ENCODE measurements around the gene EXOSC5. TPM values are rescaled to one million over a fixed set of nuclear protein-coding genes. Genes with fewer than 3 reads are reported as not detected.

EXOSC5 gene
- total and polyA plus RNA-seq, 2 of the 4 experiments (the other 2 are of a cell fraction), result 19.0 to 25.2 TPM

DNA sequence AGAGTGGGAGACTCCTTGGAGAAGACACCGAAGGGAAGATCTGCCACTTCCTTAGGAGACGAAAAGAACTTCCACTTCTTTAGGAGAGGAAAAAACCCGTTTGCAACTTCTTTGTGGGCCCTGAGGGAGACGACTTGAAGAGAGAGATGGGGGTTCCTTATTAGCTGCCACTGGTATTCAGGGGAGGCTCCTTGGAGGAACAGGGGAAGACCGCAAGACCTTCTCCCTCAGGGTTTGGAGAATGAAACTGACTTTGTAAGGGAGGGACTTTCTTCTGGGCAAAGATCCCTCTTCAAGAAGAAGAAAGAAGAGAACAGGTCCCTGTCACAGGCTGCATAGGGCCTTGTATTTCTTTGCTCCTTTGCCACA lies 875 bp upstream of the EXOSC5 start:
- Histone ChIP-seq H2BK20ac (ENCODE audit: low read depth, low read length) (no peak overlapping the region), H3K27me3 (ENCODE audit: control insufficient read depth, insufficient read depth, low read length) (no peaks in the 10 kb centered on the region), H3K36me3 (ENCODE audit: control insufficient read depth, insufficient read depth, low read length) (0 out of 2 replicates have a peak, but pooled peaks cover 3% of the 10 kb centered on the region), H2BK15ac (ENCODE audit: low read depth, low read length) (no peak overlapping the region), H2AK5ac (ENCODE audit: low read depth, low read length) (no peak overlapping the region), H2BK120ac (ENCODE audit: low read depth, low read length) (no peak overlapping the region), H3K56ac (ENCODE audit: extremely low read depth, insufficient read depth, low read length) (peak overlapping the region; percentile 62), H3K4me3 (ENCODE audit: insufficient read depth, low read depth, low read length) (peak overlapping the region; percentile 79), H4K20me1 (ENCODE audit: insufficient read depth, low read length) (no peaks in the 10 kb centered on the region), H3K9ac (ENCODE audit: low read depth, low read length) (peak overlapping the region; percentile 81), H2AK9ac (replicated peaks; ENCODE audit: low read depth, low read length, poor library complexity) (peak overlapping the region; percentile 87), H2AFZ (replicated peaks; ENCODE audit: low read length, poor library complexity) (peak overlapping the region; percentile 89), H3K9me3 (ENCODE audit: control insufficient read depth, insufficient read depth, low read length) (no peaks in the 10 kb centered on the region), H3K14ac (replicated peaks; ENCODE audit: low read depth, low read length) (peak overlapping the region; percentile 69), H3K4me2 (ENCODE audit: low read depth, low read length) (peak overlapping the region; percentile 94), H3K4ac (ENCODE audit: low read depth, low read length) (peak overlapping the region; percentile 54; the same call in 1 of the 2 replicates), H3K27ac (ENCODE audit: insufficient read depth, low read length) (peak overlapping the region; percentile 70), H3K23ac (ENCODE audit: low read depth, low read length) (no peak overlapping the region), H3K18ac (ENCODE audit: low read depth, low read length) (no peak overlapping the region), H4K91ac (ENCODE audit: insufficient read depth, low read depth, low read length) (no peak overlapping the region), H4K5ac (ENCODE audit: low read depth, low read length) (peak overlapping the region; percentile 71), H3K4me1 (ENCODE audit: control insufficient read depth, insufficient read depth, low read length) (peaks cover 4% of the 10 kb centered on the region; the same call in 1 of the 2 replicates), H2BK5ac (ENCODE audit: low read depth, low read length, poor library complexity, severe bottlenecking) (peak overlapping the region; percentile 93), H3K9me1 (ENCODE audit: insufficient read depth, low read length) (peaks cover 9% of the 10 kb centered on the region; the same call in 1 of the 2 replicates), H4K8ac (ENCODE audit: low read depth in 2 of 2, low read length in 2 of 2) (peak overlapping the region; percentile 59 to 74; a peak in 3 of 4 replicates), H3K79me1 (ENCODE audit: low read depth in 1 of 2, low read length in 2 of 2) (peaks cover 18 to 30% of the 10 kb centered on the region in 2 experiments)
- in situ Hi-C loops (cut with MboI; ENCODE audit: low sequenced_read_pairs), result no loop called here
- intact Hi-C loops (cut with micrococcal nuclease), result loop anchor here (5.0 kb wide), 1 partner anchor 46 kb away; the partner anchor contains the start of gene TGFB1
- CTCF ChIA-PET, result no interaction called here
- DNase-seq (no peak), ATAC-seq (ENCODE audit: low read depth) (no peak)
- no CpG with 5 or more reads among the region's 5 CpGs for WGBS, 2 experiments (ENCODE audit: extremely low coverage in 2 of 2, insufficient read length in 1 of 2)
- BruUV-seq (replicated peaks), result no TSS peak
- dilution Hi-C loops (cut with HindIII; ENCODE audit: low sequenced_read_pairs, unreplicated experiment), result no loop called here
- TF ChIP-seq RAD21 (IDR thresholded peaks at IDR 0.05; ENCODE audit: low read length) (no peak), RFX5 (IDR thresholded peaks at IDR 0.05; ENCODE audit: low read depth, low read length) (no peak), POLR2A (IDR thresholded peaks at IDR 0.05; ENCODE audit: low read depth, low read length) (no peak), MXI1 (IDR thresholded peaks at IDR 0.05; ENCODE audit: borderline replicate concordance, low read depth, low read length) (no peak), CTCF (conservative IDR thresholded peaks at IDR 0.05; ENCODE audit: low read depth, low read length) (no peak), MAZ (IDR thresholded peaks at IDR 0.05; ENCODE audit: borderline replicate concordance, low read depth, low read length) (no peak), USF2 (IDR thresholded peaks at IDR 0.05; ENCODE audit: low read depth, low read length) (no peak), FOS (IDR thresholded peaks at IDR 0.05; ENCODE audit: low read depth, low read length) (no peak), RCOR1 (IDR thresholded peaks at IDR 0.05; ENCODE audit: insufficient replicate concordance, low read length) (no peak), SMC3 (IDR thresholded peaks at IDR 0.05; ENCODE audit: low read depth, low read length) (no peak), MAFK (IDR thresholded peaks at IDR 0.05; ENCODE audit: low read depth, low read length) (no peak), CHD1 (IDR thresholded peaks at IDR 0.05; ENCODE audit: low read depth, low read length) (no peak), ELK1 (IDR thresholded peaks at IDR 0.05; ENCODE audit: borderline replicate concordance, low read depth, low read length) (no peak), CEBPB (IDR thresholded peaks at IDR 0.05; ENCODE audit: low read depth, low read length) (no peak), BHLHE40 (IDR thresholded peaks at IDR 0.05; ENCODE audit: low read depth, low read length) (no peak), NFE2L2 (IDR thresholded peaks at IDR 0.05; ENCODE audit: low read depth, low read length) (no peak)
- POLR2A ChIA-PET (ENCODE audit: unreplicated experiment), result no interaction called here
